K562 (cell line): ENCODE data around the gene ACBD6. TPM values are rescaled to one million over a fixed set of nuclear protein-coding genes. Genes with fewer than 3 reads are reported as not detected.

Experiments used
- ARID1B ChIP-seq: fragments of 450-650 bp; IDR thresholded peaks from 2 replicates; pipeline ENCODE4 v1.6.1; 2016; ENCODE audit warnings: antibody characterized with exemption, mild to moderate bottlenecking, inconsistent platforms
- BRD9 ChIP-seq: fragments of 450-650 bp; IDR thresholded peaks from 2 replicates; pipeline ENCODE4 v1.6.1; 2018; ENCODE audit warnings: low read depth; ENCODE audit not compliant: partially characterized antibody
- CBX3 ChIP-seq, 2 experiments: IDR thresholded peaks; 1 replicate in 1 of 2; 2 replicates in 1 of 2; pipeline ENCODE4 v1.6.1; 2012; ENCODE audit warnings: inconsistent platforms in 2 of 2, low read length in 2 of 2, borderline replicate concordance in 1 of 2, control low read depth in 1 of 2
- E2F3 ChIP-seq: fragments of 250-450 bp; sonication (Bioruptor Pico); IDR thresholded peaks from 2 replicates; pipeline ENCODE4 v1.4.0; 2020; ENCODE audit warnings: mild to moderate bottlenecking
- FOSL1 ChIP-seq: fragments of 200-800 bp; sonication (Bioruptor generic); conservative IDR thresholded peaks from 2 replicates; pipeline ENCODE4 v1.6.1; 2016; ENCODE audit warnings: missing genetic modification characterization, missing compliant biosample characterization
- GTF2A2 ChIP-seq: IDR thresholded peaks from 2 replicates; pipeline ENCODE4 v1.6.1; 2016; ENCODE audit warnings: mild to moderate bottlenecking, missing genetic modification characterization, missing compliant biosample characterization
- HDAC1 ChIP-seq, 2 experiments: fragments of 450-650 bp; IDR thresholded peaks; 2 replicates each; pipeline ENCODE4 v1.6.1; 2016 to 2017; ENCODE audit warnings: inconsistent platforms in 1 of 2, mild to moderate bottlenecking in 1 of 2, moderate library complexity in 1 of 2
- JUN ChIP-seq, 2 experiments: sonication (generic) in 1 of 2; formaldehyde crosslinking in 1 of 2; IDR thresholded peaks; 2 replicates each; pipeline versions ENCODE4 v1.6.1 to v1.8.0; 2012 to 2022; ENCODE audit warnings: borderline replicate concordance in 2 of 2, mild to moderate bottlenecking in 2 of 2, improper control_type of control experiment in 1 of 2, low read depth in 1 of 2, low read length in 1 of 2, missing genetic modification reagents in 1 of 2
- KHSRP ChIP-seq: fragments of 450-650 bp; IDR thresholded peaks from 2 replicates; pipeline ENCODE4 v1.6.1; 2017
- MBD2 ChIP-seq: sonication (generic); IDR thresholded peaks from 2 replicates; pipeline ENCODE4 v1.6.1; 2016; ENCODE audit warnings: low read depth, borderline replicate concordance
- NCOA2 ChIP-seq, 2 experiments: fragments of 450-650 bp; IDR thresholded peaks; 2 replicates each; pipeline ENCODE4 v1.6.1; 2018; ENCODE audit warnings: mild to moderate bottlenecking in 2 of 2, moderate library complexity in 1 of 2; ENCODE audit not compliant: partially characterized antibody in 2 of 2
- NEUROD1 ChIP-seq: fragments of 150-350 bp; IDR thresholded peaks from 2 replicates; pipeline ENCODE4 v1.6.1; 2014; ENCODE audit warnings: borderline replicate concordance, low read length, low read depth; ENCODE audit not compliant: partially characterized antibody
- PYGO2 ChIP-seq: fragments of 450-650 bp; IDR thresholded peaks from 2 replicates; pipeline ENCODE4 v1.6.1; 2016; ENCODE audit warnings: mild to moderate bottlenecking, missing genetic modification characterization, moderate library complexity, missing compliant biosample characterization
- RBM14 ChIP-seq: fragments of 200-400 bp; formaldehyde crosslinking; IDR thresholded peaks from 2 replicates; pipeline ENCODE4 v1.6.1; 2018; ENCODE audit warnings: low read depth, mild to moderate bottlenecking, low read length, moderate library complexity, borderline replicate concordance; ENCODE audit not compliant: insufficient read depth
- RBM34 ChIP-seq: fragments of 200-400 bp; formaldehyde crosslinking; IDR thresholded peaks from 2 replicates; pipeline ENCODE4 v1.6.1; 2018; ENCODE audit warnings: low read length, borderline replicate concordance; ENCODE audit not compliant: insufficient read depth
- SETDB1 ChIP-seq: IDR thresholded peaks from one replicate; pipeline ENCODE4 v1.6.1; 2012; ENCODE audit warnings: low read length, control low read depth, inconsistent platforms
- SMAD3 ChIP-seq: fragments of 450-650 bp; formaldehyde crosslinking; conservative IDR thresholded peaks from 2 replicates; pipeline ENCODE4 v1.4.0; 2020; ENCODE audit warnings: mild to moderate bottlenecking
- SMARCE1 ChIP-seq: fragments of 450-650 bp; IDR thresholded peaks from 2 replicates; pipeline ENCODE4 v1.7.1; 2016; ENCODE audit warnings: mild to moderate bottlenecking
- SOX6 ChIP-seq: fragments of 450-650 bp; IDR thresholded peaks from 2 replicates; pipeline ENCODE4 v1.6.1; 2014; ENCODE audit warnings: mild to moderate bottlenecking
- STAT5A ChIP-seq: IDR thresholded peaks from 2 replicates; pipeline ENCODE4 v1.6.1; 2012; ENCODE audit warnings: low read length, inconsistent platforms, borderline replicate concordance
- TOE1 ChIP-seq, 2 experiments: fragments of 450-650 bp in 1 of 2; sonication (generic) in 1 of 2; formaldehyde crosslinking in 1 of 2; IDR thresholded peaks; 2 replicates each; pipeline versions ENCODE4 v1.7.1 to v1.8.0; 2016 to 2022; ENCODE audit warnings: borderline replicate concordance in 2 of 2, mild to moderate bottlenecking in 2 of 2, antibody characterized with exemption in 1 of 2, inconsistent platforms in 1 of 2, low read depth in 1 of 2, missing genetic modification reagents in 1 of 2, moderate library complexity in 1 of 2
- TRIM24 ChIP-seq, 2 experiments: fragments of 450-650 bp; IDR thresholded peaks; 2 replicates each; pipeline ENCODE4 v1.6.1; 2016
- ZBTB17 ChIP-seq: fragments of 450-650 bp; formaldehyde crosslinking; IDR thresholded peaks from 2 replicates; pipeline ENCODE4 v1.4.0; 2020; ENCODE audit warnings: mild to moderate bottlenecking
- ZFX ChIP-seq: sonication (generic); formaldehyde crosslinking; IDR thresholded peaks from 2 replicates; pipeline ENCODE4 v1.8.0; 2022; ENCODE audit warnings: mild to moderate bottlenecking, missing genetic modification reagents, moderate library complexity
- ZNF143 ChIP-seq: sonication (generic); formaldehyde crosslinking; IDR thresholded peaks from 2 replicates; pipeline ENCODE4 v1.9.0; 2022; ENCODE audit warnings: mild to moderate bottlenecking, missing genetic modification reagents
- ZNF232 ChIP-seq: sonication (generic); formaldehyde crosslinking; IDR thresholded peaks from 2 replicates; pipeline ENCODE4 v1.8.0; 2022; ENCODE audit warnings: mild to moderate bottlenecking, missing genetic modification reagents
- ZNF695 ChIP-seq: fragments of 450-650 bp; formaldehyde crosslinking; IDR thresholded peaks from 2 replicates; pipeline ENCODE4 v1.4.0; 2020; ENCODE audit warnings: mild to moderate bottlenecking, moderate library complexity
- ZNF780A ChIP-seq: fragments of 250-450 bp; sonication (Bioruptor Pico); IDR thresholded peaks from 2 replicates; pipeline ENCODE4 v1.5.0; 2021; ENCODE audit warnings: mild to moderate bottlenecking
- polyA plus RNA-seq, 8 experiments: library from polyadenylated mRNA; depleted of rRNA in 4 of 8; stranded (reverse) in 5 of 8; unstranded in 3 of 8; fragments of >200 nt; fragmentation: Nextera tagmentation in 2 of 8; fragmentation: Illumina TruSeq in 1 of 8; extraction: Ambion mirVana in 2 of 8; extraction: Trizol in 1 of 8; gene quantifications; 2 replicates each; pipeline versions ENCODE4 v1.2.1 to v1.2.3, GENCODE V29; 2011 to 2014; ENCODE audit warnings: inconsistent platforms in 1 of 8, missing spikeins in 1 of 8
- total RNA-seq, 7 experiments: library from RNA; depleted of rRNA in 6 of 7; stranded (reverse); fragments of >200 nt in 6 of 7; fragmentation: Illumina TruSeq in 2 of 7; extraction: Trizol in 2 of 7; gene quantifications; 2 replicates each; pipeline versions ENCODE4 v1.2.1 to v1.2.3, GENCODE V29; 2011 to 2021; ENCODE audit warnings: low replicate concordance in 1 of 7
- TF ChIP-seq, protein P1 (sequence below): sonication (generic); formaldehyde crosslinking; IDR thresholded peaks from 2 replicates; pipeline ENCODE4 v1.8.0; 2022; ENCODE audit warnings: missing genetic modification reagents, mild to moderate bottlenecking, moderate library complexity, borderline replicate concordance

Gene ACBD6
- total and polyA plus RNA-seq, 9 of the 15 experiments (the other 6 are each of a cell fraction or from before 2014, with no cell fraction given), result 16.9 to 107 (median 77.7) TPM

DNA sequence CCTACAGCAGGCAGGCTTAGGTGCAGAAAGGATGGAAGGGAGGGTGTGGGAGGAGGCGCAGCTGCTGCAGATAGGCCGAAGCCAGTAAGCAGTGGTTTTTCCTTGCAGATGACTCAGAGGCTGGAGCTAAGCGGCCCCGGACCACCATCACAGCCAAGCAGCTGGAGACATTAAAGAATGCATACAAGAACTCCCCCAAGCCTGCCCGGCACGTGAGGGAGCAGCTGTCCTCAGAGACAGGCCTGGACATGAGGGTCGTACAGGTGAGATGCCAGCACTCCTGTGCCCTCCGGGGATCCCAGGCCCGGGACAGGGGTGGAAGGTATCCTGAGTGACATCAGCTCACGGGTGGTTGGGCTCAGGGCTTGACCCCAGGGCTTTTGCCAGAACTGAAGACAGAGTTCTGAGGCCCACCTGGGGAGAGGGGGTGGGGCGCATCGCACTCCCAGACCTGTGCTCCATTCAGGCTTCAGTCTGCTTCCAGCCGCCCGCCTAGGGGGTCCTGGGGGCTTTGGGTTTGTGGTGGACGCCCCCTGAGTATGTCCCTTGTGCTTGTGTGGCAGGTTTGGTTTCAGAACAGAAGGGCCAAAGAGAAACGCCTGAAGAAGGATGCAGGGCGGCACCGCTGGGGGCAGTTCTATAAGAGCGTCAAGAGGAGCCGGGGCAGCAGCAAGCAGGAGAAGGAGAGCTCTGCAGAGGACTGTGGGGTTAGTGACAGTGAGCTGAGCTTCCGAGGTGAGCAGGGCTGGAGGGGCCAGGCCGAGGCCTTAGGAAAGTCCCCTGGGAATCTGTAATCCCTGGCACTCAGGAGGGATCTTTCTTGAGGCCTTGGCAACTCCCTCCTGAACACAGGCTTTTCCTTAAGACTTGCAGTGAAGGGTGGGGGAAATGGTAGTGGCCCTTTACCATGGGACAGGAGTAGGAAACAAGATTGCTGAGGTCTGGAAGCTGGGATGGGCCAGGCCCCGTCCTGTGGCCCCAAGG, 230.8 kb downstream of the ACBD6 start (continued):
- TF ChIP-seq ZNF143 (CRISPR knock-in tag) (no peak), NCOA2 (IDR thresholded peaks at IDR 0.05; ENCODE audit: partially characterized antibody in 2 of 2) (no peak), RBM14 (no peak), TOE1 (IDR thresholded peaks at IDR 0.05; ENCODE audit: borderline replicate concordance) (no peak), TOE1 (CRISPR knock-in tag; IDR thresholded peaks at IDR 0.05; ENCODE audit: borderline replicate concordance, low read depth) (0 out of 2 replicates have a peak, but pooled peaks have one; percentile 80), SMAD3 (CRISPR knock-in tag) (no peak), TRIM24 (IDR thresholded peaks at IDR 0.05) (peak in 1 of 2 experiments; percentile 38; a peak in 1 of 4 replicates), MBD2 (peak; percentile 46; the same call in 1 of the 2 replicates), STAT5A (peak; percentile 35; the same call in 1 of the 2 replicates), JUN (IDR thresholded peaks at IDR 0.05; ENCODE audit: borderline replicate concordance, low read depth, low read length) (peak; percentile 36; the same call in 1 of the 2 replicates), JUN (CRISPR knock-in tag; IDR thresholded peaks at IDR 0.05; ENCODE audit: borderline replicate concordance) (no peak), KHSRP (no peak), SMARCE1 (peak; percentile 73; the same call in 1 of the 2 replicates), BRD9 (no peak), ZNF232 (no peak), SETDB1 (no peak), SOX6 (peak; percentile 43; the same call in 1 of the 2 replicates), FOSL1 (tag) (peak; percentile 83), CBX3 (IDR thresholded peaks at IDR 0.05; ENCODE audit: borderline replicate concordance in 1 of 2, low read length in 2 of 2) (0 out of 3 replicates have a peak, but pooled peaks of 1 of the 2 experiments have one; percentile 15), ZNF780A (CRISPR knock-in tag) (no peak), GTF2A2 (tag) (no peak), ZNF695 (no peak), HDAC1 (IDR thresholded peaks at IDR 0.05) (peak in 1 of 2 experiments; percentile 67; a peak in 1 of 4 replicates), E2F3 (CRISPR knock-in tag) (no peak), NEUROD1 (no peak), RBM34 (no peak), ARID1B (peak; percentile 81), ZFX (CRISPR knock-in tag) (peak; percentile 59; the same call in 1 of the 2 replicates), ZBTB17 (CRISPR knock-in tag) (no peak), PYGO2 (no peak)
- TF ChIP-seq, protein P1, sequence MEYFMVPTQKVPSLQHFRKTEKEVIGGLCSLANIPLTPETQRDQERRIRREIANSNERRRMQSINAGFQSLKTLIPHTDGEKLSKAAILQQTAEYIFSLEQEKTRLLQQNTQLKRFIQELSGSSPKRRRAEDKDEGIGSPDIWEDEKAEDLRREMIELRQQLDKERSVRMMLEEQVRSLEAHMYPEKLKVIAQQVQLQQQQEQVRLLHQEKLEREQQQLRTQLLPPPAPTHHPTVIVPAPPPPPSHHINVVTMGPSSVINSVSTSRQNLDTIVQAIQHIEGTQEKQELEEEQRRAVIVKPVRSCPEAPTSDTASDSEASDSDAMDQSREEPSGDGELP (CRISPR knock-in tag), result peak; percentile 98
